IMR-90 (cell line): ENCODE results near the gene PIK3R5. TPM values are rescaled to one million over a fixed set of nuclear protein-coding genes. Genes with fewer than 3 reads are reported as not detected.

Experiments
- ATAC-seq: fragments of 200-7000 bp; cut with Tn5 transposase; 2 replicates; pipeline ENCODE4 v1.9.1; 2020; ENCODE audit warnings: low read depth, mild to moderate bottlenecking, moderate library complexity
- BruUV-seq: library from RNA; stranded (reverse); fragments of 400-500 nt; replicated peaks from 2 replicates; lab custom pipeline; 2021; lab: Mats Ljungman, UMichigan
- CTCF ChIA-PET: fragments of 300-600 bp; formaldehyde crosslinking; extraction: SDS; loops from one replicate; lab custom pipeline; 2021; ENCODE audit warnings: antibody characterized with exemption; lab: Yijun Ruan, JAX
- POLR2A ChIA-PET: fragments of 300-600 bp; sonication (Branson Sonifier 250); formaldehyde crosslinking; loops from one replicate; lab custom pipeline; 2022; ENCODE audit warnings: antibody characterized with exemption; ENCODE audit not compliant: unreplicated experiment; lab: Charles Lee
- DNase-seq: peaks from one replicate; pipeline ENCODE4 v3.0.0; 2013
- H2AFZ ChIP-seq: replicated peaks from 2 replicates; pipeline ENCODE3; 2013; ENCODE audit warnings: low read length, mild to moderate bottlenecking; ENCODE audit not compliant: poor library complexity
- H2AK5ac ChIP-seq: 2 replicates; pipeline ENCODE4 v1.6.1; 2013; ENCODE audit warnings: low read depth, low read length, inconsistent platforms
- H2AK9ac ChIP-seq: replicated peaks from 2 replicates; pipeline ENCODE3; 2013; ENCODE audit warnings: mild to moderate bottlenecking, low read depth, low read length, moderate library complexity; ENCODE audit not compliant: poor library complexity
- H2BK120ac ChIP-seq: 2 replicates; pipeline ENCODE4 v1.6.1; 2013; ENCODE audit warnings: low read depth, low read length, inconsistent platforms
- H2BK15ac ChIP-seq: 3 replicates; pipeline ENCODE4 v1.6.1; 2013; ENCODE audit warnings: low read depth, low read length, inconsistent platforms
- H2BK20ac ChIP-seq: 2 replicates; pipeline ENCODE4 v1.6.1; 2013; ENCODE audit warnings: low read depth, mild to moderate bottlenecking, inconsistent platforms, low read length, moderate library complexity
- H2BK5ac ChIP-seq: 2 replicates; pipeline ENCODE4 v1.6.1; 2013; ENCODE audit warnings: mild to moderate bottlenecking, low read depth, low read length, inconsistent platforms; ENCODE audit not compliant: poor library complexity, severe bottlenecking
- H3K14ac ChIP-seq: replicated peaks from 2 replicates; pipeline ENCODE4 v1.6.1; 2013; ENCODE audit warnings: low read depth, low read length, inconsistent platforms
- H3K18ac ChIP-seq: 2 replicates; pipeline ENCODE4 v1.6.1; 2013; ENCODE audit warnings: low read depth, low read length, control low read depth
- H3K23ac ChIP-seq: 2 replicates; pipeline ENCODE4 v1.6.1; 2013; ENCODE audit warnings: low read depth, low read length, inconsistent platforms
- H3K27ac ChIP-seq: 2 replicates; pipeline ENCODE4 v1.5.1; 2013; ENCODE audit warnings: mild to moderate bottlenecking, control low read depth, low read length; ENCODE audit not compliant: insufficient read depth
- H3K27me3 ChIP-seq: 2 replicates; pipeline ENCODE4 v1.6.1; 2013; ENCODE audit warnings: low read length; ENCODE audit not compliant: control insufficient read depth, insufficient read depth
- H3K36me3 ChIP-seq: 2 replicates; pipeline ENCODE4 v1.6.1; 2013; ENCODE audit warnings: low read length, mixed read lengths; ENCODE audit not compliant: control insufficient read depth, insufficient read depth
- H3K4ac ChIP-seq: 2 replicates; pipeline ENCODE4 v1.6.1; 2013; ENCODE audit warnings: low read depth, low read length, inconsistent platforms
- H3K4me1 ChIP-seq: 2 replicates; pipeline ENCODE4 v1.6.1; 2013; ENCODE audit warnings: low read length, mixed read lengths; ENCODE audit not compliant: control insufficient read depth, insufficient read depth
- H3K4me2 ChIP-seq: 2 replicates; pipeline ENCODE4 v1.6.1; 2013; ENCODE audit warnings: low read depth, mild to moderate bottlenecking, control low read depth, low read length, moderate library complexity
- H3K4me3 ChIP-seq: 2 replicates; pipeline ENCODE4 v1.5.1; 2013; ENCODE audit warnings: low read depth, mild to moderate bottlenecking, control low read depth, low read length, moderate library complexity; ENCODE audit not compliant: insufficient read depth
- H3K56ac ChIP-seq: 2 replicates; pipeline ENCODE4 v1.6.1; 2013; ENCODE audit warnings: low read length, inconsistent platforms; ENCODE audit not compliant: insufficient read depth; ENCODE audit errors: extremely low read depth
- H3K79me1 ChIP-seq, 2 experiments: 2 replicates each; pipeline ENCODE4 v1.6.1; 2013; ENCODE audit warnings: low read length in 2 of 2, inconsistent platforms in 1 of 2, low read depth in 1 of 2
- H3K9ac ChIP-seq: 2 replicates; pipeline ENCODE4 v1.6.1; 2013; ENCODE audit warnings: low read depth, low read length, control low read depth
- H3K9me1 ChIP-seq: 2 replicates; pipeline ENCODE4 v1.6.1; 2013; ENCODE audit warnings: low read length, inconsistent platforms; ENCODE audit not compliant: insufficient read depth
- H3K9me3 ChIP-seq: 2 replicates; pipeline ENCODE4 v1.6.1; 2013; ENCODE audit warnings: low read length; ENCODE audit not compliant: control insufficient read depth, insufficient read depth
- H4K20me1 ChIP-seq: 2 replicates; pipeline ENCODE4 v1.6.1; 2013; ENCODE audit warnings: low read length, inconsistent platforms; ENCODE audit not compliant: insufficient read depth
- H4K5ac ChIP-seq: 2 replicates; pipeline ENCODE4 v1.6.1; 2013; ENCODE audit warnings: mild to moderate bottlenecking, low read depth, low read length, control low read depth
- H4K8ac ChIP-seq, 2 experiments: 2 replicates each; pipeline ENCODE4 v1.6.1; 2013; ENCODE audit warnings: low read depth in 2 of 2, low read length in 2 of 2, control low read depth in 1 of 2, inconsistent platforms in 1 of 2
- H4K91ac ChIP-seq: 2 replicates; pipeline ENCODE4 v1.6.1; 2013; ENCODE audit warnings: low read depth, low read length, inconsistent platforms; ENCODE audit not compliant: insufficient read depth
- BHLHE40 ChIP-seq: fragments of 150-350 bp; IDR thresholded peaks from 2 replicates; pipeline ENCODE4 v1.6.1; 2016; ENCODE audit warnings: mild to moderate bottlenecking, low read depth, low read length
- CEBPB ChIP-seq: IDR thresholded peaks from 2 replicates; pipeline ENCODE4 v1.6.1; 2012; ENCODE audit warnings: low read depth, low read length, improper control_type of control experiment
- CHD1 ChIP-seq: IDR thresholded peaks from 2 replicates; pipeline ENCODE4 v1.6.1; 2012; ENCODE audit warnings: low read depth, low read length, improper control_type of control experiment
- ELK1 ChIP-seq: fragments of 150-350 bp; IDR thresholded peaks from 2 replicates; pipeline ENCODE4 v1.6.1; 2016; ENCODE audit warnings: low read depth, mild to moderate bottlenecking, low read length, moderate library complexity, borderline replicate concordance
- FOS ChIP-seq: fragments of 150-350 bp; IDR thresholded peaks from 2 replicates; pipeline ENCODE4 v1.6.1; 2016; ENCODE audit warnings: low read depth, low read length
- MAFK ChIP-seq: IDR thresholded peaks from 2 replicates; pipeline ENCODE4 v1.6.1; 2012; ENCODE audit warnings: low read depth, low read length, improper control_type of control experiment
- MAZ ChIP-seq: IDR thresholded peaks from 2 replicates; pipeline ENCODE4 v1.6.1; 2012; ENCODE audit warnings: low read depth, mild to moderate bottlenecking, low read length, improper control_type of control experiment, moderate library complexity, borderline replicate concordance
- MXI1 ChIP-seq: IDR thresholded peaks from 2 replicates; pipeline ENCODE4 v1.6.1; 2012; ENCODE audit warnings: low read depth, mild to moderate bottlenecking, low read length, moderate library complexity, borderline replicate concordance
- NFE2L2 ChIP-seq: fragments of 150-350 bp; IDR thresholded peaks from 2 replicates; pipeline ENCODE4 v1.6.1; 2016; ENCODE audit warnings: low read depth, mild to moderate bottlenecking, low read length
- POLR2A ChIP-seq: IDR thresholded peaks from 2 replicates; pipeline ENCODE4 v1.6.1; 2012; ENCODE audit warnings: mild to moderate bottlenecking, low read depth, low read length
- RAD21 ChIP-seq: IDR thresholded peaks from 2 replicates; pipeline ENCODE4 v1.6.1; 2012; ENCODE audit warnings: low read length, improper control_type of control experiment
- RCOR1 ChIP-seq: IDR thresholded peaks from 2 replicates; pipeline ENCODE4 v1.6.1; 2012; ENCODE audit warnings: mild to moderate bottlenecking, low read length, improper control_type of control experiment; ENCODE audit not compliant: insufficient replicate concordance
- RFX5 ChIP-seq: IDR thresholded peaks from 2 replicates; pipeline ENCODE4 v1.8.0; 2012; ENCODE audit warnings: low read depth, mild to moderate bottlenecking, low read length, moderate library complexity
- SMC3 ChIP-seq: fragments of 150-350 bp; IDR thresholded peaks from 2 replicates; pipeline ENCODE4 v1.6.1; 2016; ENCODE audit warnings: low read depth, mild to moderate bottlenecking, antibody characterized with exemption, low read length, moderate library complexity
- WGBS, 2 experiments: methylation state at CpG; one replicate each; pipeline versions ENCODE4 v1.1.5 to v1.1.7; 2013; ENCODE audit warnings: missing lambda C conversion rate in 2 of 2; ENCODE audit not compliant: insufficient read length in 1 of 2; ENCODE audit errors: extremely low coverage in 2 of 2; 5-methylcytosine and 5-hydroxymethylcytosine counted together
- dilution Hi-C: fragments of 300-500 bp; cut with HindIII; formaldehyde crosslinking; loops from one replicate; pipeline ENCODE4 v1.14.3; 2018; ENCODE audit warnings: low sequenced_read_pairs; ENCODE audit not compliant: unreplicated experiment
- in situ Hi-C: fragments of 300-500 bp; cut with MboI; formaldehyde crosslinking; loops from 3 replicates; pipeline ENCODE4 v1.14.3; 2019; ENCODE audit warnings: low sequenced_read_pairs, inconsistent platforms, mixed read lengths
- intact Hi-C: fragments of 100-400 bp; cut with micrococcal nuclease; formaldehyde crosslinking; loops from 2 replicates; pipeline ENCODE4 v1.10.0; 2022
- polyA plus RNA-seq, 3 experiments: library from polyadenylated mRNA; depleted of rRNA; stranded (reverse); fragments of >200 nt; gene quantifications; 2 replicates each; pipeline ENCODE4 v1.2.3, GENCODE V29; 2012; ENCODE audit warnings: low replicate concordance in 1 of 3
- total RNA-seq: library from RNA; depleted of rRNA; stranded (reverse); fragments of >200 nt; gene quantifications from 2 replicates; pipeline ENCODE4 v1.2.3, GENCODE V29; 2012
- TF ChIP-seq, protein P1 (sequence below): conservative IDR thresholded peaks from 2 replicates; pipeline ENCODE4 v1.5.1; 2012; ENCODE audit warnings: mild to moderate bottlenecking, low read depth, low read length, improper control_type of control experiment
- TF ChIP-seq, protein P2 (sequence below): fragments of 150-350 bp; IDR thresholded peaks from 2 replicates; pipeline ENCODE4 v1.6.1; 2017; ENCODE audit warnings: mild to moderate bottlenecking, antibody characterized with exemption, low read length, low read depth

PIK3R5 gene
- total and polyA plus RNA-seq, 2 of the 4 experiments (the other 2 are of a cell fraction), result not detected

GRCh38 chr17:8839410-8839935, 126.0 kb downstream of the PIK3R5 start:
- H3K4me2 ChIP-seq, result no peak overlapping the region
- no peak for ATAC-seq

More at GRCh38 chr17:8839410-8839935, 126.0 kb downstream of the PIK3R5 start:
- Histone ChIP-seq H3K4me1 (no peaks in the 10 kb centered on the region), H2BK15ac (no peak overlapping the region), H3K56ac (no peak overlapping the region), H3K9me3 (no peaks in the 10 kb centered on the region), H3K18ac (no peak overlapping the region), H3K4me3 (no peak overlapping the region), H2AFZ (no peak overlapping the region), H2BK5ac (no peak overlapping the region), H3K27me3 (no peaks in the 10 kb centered on the region), H3K36me3 (no peaks in the 10 kb centered on the region), H2BK120ac (no peak overlapping the region), H3K79me1 (no peaks in the 10 kb centered on the region), H4K5ac (no peak overlapping the region), H3K4ac (no peak overlapping the region), H3K9ac (no peak overlapping the region), H3K9me1 (no peaks in the 10 kb centered on the region), H2AK5ac (no peak overlapping the region), H3K14ac (no peak overlapping the region), H4K20me1 (no peaks in the 10 kb centered on the region), H4K8ac (no peak overlapping the region), H4K91ac (no peak overlapping the region), H2BK20ac (no peak overlapping the region), H2AK9ac (no peak overlapping the region), H3K23ac (no peak overlapping the region), H3K27ac (no peak overlapping the region)
- WGBS, 2 experiments, result no CpG with 5 or more reads among the region's 11 CpGs
- BruUV-seq, result no TSS peak
- CTCF ChIA-PET, result no interaction called here
- in situ Hi-C loops (no loop called here), intact Hi-C loops (no loop called here), dilution Hi-C loops (no loop called here)
- no peak for DNase-seq
- TF ChIP-seq RAD21 (no peak), MAZ (no peak), RCOR1 (no peak), ELK1 (no peak), CEBPB (no peak), SMC3 (no peak), MAFK (no peak), FOS (no peak), MXI1 (no peak), CHD1 (no peak), POLR2A (no peak), BHLHE40 (no peak), RFX5 (no peak), NFE2L2 (no peak)
- TF ChIP-seq, protein P1, sequence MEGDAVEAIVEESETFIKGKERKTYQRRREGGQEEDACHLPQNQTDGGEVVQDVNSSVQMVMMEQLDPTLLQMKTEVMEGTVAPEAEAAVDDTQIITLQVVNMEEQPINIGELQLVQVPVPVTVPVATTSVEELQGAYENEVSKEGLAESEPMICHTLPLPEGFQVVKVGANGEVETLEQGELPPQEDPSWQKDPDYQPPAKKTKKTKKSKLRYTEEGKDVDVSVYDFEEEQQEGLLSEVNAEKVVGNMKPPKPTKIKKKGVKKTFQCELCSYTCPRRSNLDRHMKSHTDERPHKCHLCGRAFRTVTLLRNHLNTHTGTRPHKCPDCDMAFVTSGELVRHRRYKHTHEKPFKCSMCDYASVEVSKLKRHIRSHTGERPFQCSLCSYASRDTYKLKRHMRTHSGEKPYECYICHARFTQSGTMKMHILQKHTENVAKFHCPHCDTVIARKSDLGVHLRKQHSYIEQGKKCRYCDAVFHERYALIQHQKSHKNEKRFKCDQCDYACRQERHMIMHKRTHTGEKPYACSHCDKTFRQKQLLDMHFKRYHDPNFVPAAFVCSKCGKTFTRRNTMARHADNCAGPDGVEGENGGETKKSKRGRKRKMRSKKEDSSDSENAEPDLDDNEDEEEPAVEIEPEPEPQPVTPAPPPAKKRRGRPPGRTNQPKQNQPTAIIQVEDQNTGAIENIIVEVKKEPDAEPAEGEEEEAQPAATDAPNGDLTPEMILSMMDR, result no peak
- TF ChIP-seq, protein P2, sequence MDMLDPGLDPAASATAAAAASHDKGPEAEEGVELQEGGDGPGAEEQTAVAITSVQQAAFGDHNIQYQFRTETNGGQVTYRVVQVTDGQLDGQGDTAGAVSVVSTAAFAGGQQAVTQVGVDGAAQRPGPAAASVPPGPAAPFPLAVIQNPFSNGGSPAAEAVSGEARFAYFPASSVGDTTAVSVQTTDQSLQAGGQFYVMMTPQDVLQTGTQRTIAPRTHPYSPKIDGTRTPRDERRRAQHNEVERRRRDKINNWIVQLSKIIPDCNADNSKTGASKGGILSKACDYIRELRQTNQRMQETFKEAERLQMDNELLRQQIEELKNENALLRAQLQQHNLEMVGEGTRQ, result no peak
- POLR2A ChIA-PET, result no interaction called here
